NCI-H1105 treated with DMSO at 0.1 percent for 48 hours (cell line): ENCODE measurements around the gene SLC6A20.

Experiments used
- DNase-seq: peaks from one replicate; lab custom pipeline; 2025; lab: John Stamatoyannopoulos, UW

Gene SLC6A20

GRCh38 chr3:45802146-45802545, 5.8 kb upstream of the SLC6A20 start:
- no peak for DNase-seq

- DNase-seq: no peak
Measured at GRCh38 chr3:45800611-45801010, 4.3 kb upstream of the SLC6A20 start.

- DNase-seq: no peak
Measured at GRCh38 chr3:45799586-45799985, 3.2 kb upstream of the SLC6A20 start.

GRCh38 chr3:45798034-45798433, 1.7 kb upstream of the SLC6A20 start:
- no peak for DNase-seq

GRCh38 chr3:45796902-45797637, 734 bp upstream of the SLC6A20 start:
- no peak for DNase-seq

- DNase-seq: no peak
Measured at GRCh38 chr3:45795509-45795881, 841 bp downstream of the SLC6A20 start.

GRCh38 chr3:45794660-45795059, 1.7 kb downstream of the SLC6A20 start:
- DNase-seq: no peak

- no peak for DNase-seq
Measured at GRCh38 chr3:45794177-45794560, 2.2 kb downstream of the SLC6A20 start.

GRCh38 chr3:45793482-45794176, 2.7 kb downstream of the SLC6A20 start:
- DNase-seq: no peak

- DNase-seq: no peak
Measured at GRCh38 chr3:45792516-45793172, 3.7 kb downstream of the SLC6A20 start.

- DNase-seq: no peak
Measured at GRCh38 chr3:45792036-45792435, 4.3 kb downstream of the SLC6A20 start.

- DNase-seq: no peak
Measured at GRCh38 chr3:45790596-45790995, 5.7 kb downstream of the SLC6A20 start.

- no peak for DNase-seq
Measured at GRCh38 chr3:45789235-45789812, 7.0 kb downstream of the SLC6A20 start.

GRCh38 chr3:45787551-45787950, 8.8 kb downstream of the SLC6A20 start:
- no peak for DNase-seq

GRCh38 chr3:45786801-45787495, 9.4 kb downstream of the SLC6A20 start:
- no peak for DNase-seq

GRCh38 chr3:45785605-45786150, 10.7 kb downstream of the SLC6A20 start:
- DNase-seq: no peak

- DNase-seq: no peak
Measured at GRCh38 chr3:45783667-45784066, 12.7 kb downstream of the SLC6A20 start.

- no peak for DNase-seq
Measured at GRCh38 chr3:45782381-45782780, 14.0 kb downstream of the SLC6A20 start.

GRCh38 chr3:45781841-45782240, 14.5 kb downstream of the SLC6A20 start:
- DNase-seq: no peak

GRCh38 chr3:45781271-45781670, 15.1 kb downstream of the SLC6A20 start:
- no peak for DNase-seq

GRCh38 chr3:45779746-45780735, 16.3 kb downstream of the SLC6A20 start:
- no peak for DNase-seq
